Inferior parietal cortex (tissue), 1 donor: ENCODE data around the gene TMEM8B.
"Not testable (repeated sequence)": the region's sequence is repeated elsewhere in the genome, so short reads cannot be mapped to it uniquely, and the experiment has no call there.

ENCODE experiments used
- DNase-seq: peaks from one replicate; pipeline ENCODE4 v3.0.0-alpha.2; 2016; ENCODE audit errors: extremely low spot score

TMEM8B gene

DNA sequence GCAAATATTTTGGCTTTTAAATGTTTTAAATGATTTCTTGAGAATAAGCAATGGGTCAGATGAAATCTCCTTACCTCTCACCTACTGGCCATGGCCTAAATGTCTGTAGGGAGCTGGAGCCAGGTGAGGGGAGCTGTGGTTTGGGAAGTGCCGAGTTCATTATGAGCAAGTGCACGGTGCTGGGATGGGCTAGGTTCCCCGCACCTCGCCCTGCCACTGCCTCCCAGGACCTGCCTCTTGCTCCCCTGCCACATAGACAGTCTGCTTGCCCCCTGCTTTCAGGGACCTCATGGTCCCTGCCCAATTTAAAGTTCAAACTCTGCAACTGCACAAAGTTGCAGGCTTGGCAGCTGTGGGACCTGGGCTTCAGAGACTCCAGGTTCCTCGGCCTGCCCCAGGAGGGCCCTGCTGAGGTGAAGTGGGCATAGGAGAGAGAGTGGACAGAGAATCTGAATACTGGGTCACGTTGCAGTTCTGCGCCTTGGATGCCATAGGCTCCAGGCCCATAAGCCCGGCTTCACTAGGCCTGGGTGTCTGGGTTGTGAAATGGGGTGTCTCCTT, 35.7 kb downstream of the TMEM8B start:
- DNase-seq = no peak

DNA sequence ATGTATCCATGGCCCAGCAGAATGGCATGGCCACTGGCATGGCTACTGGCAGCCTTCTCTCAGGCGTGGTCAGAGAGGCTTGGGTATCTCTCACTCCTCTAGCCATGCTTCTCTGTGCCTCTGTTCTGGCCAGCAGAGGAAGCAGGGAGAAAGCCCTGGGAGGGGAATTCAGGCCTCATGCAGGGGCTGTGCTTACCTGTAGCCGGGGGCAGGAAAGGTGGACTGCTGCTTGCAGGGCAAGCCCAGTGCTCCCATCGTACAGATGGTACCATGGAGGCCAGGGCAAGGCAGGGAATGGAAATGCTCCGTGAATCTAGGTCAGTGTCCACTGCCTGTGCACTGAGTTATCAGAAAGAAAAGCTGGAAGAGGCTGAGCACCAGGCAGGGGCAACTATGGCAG, 38.5 kb downstream of the TMEM8B start:
- no peak for DNase-seq

DNA sequence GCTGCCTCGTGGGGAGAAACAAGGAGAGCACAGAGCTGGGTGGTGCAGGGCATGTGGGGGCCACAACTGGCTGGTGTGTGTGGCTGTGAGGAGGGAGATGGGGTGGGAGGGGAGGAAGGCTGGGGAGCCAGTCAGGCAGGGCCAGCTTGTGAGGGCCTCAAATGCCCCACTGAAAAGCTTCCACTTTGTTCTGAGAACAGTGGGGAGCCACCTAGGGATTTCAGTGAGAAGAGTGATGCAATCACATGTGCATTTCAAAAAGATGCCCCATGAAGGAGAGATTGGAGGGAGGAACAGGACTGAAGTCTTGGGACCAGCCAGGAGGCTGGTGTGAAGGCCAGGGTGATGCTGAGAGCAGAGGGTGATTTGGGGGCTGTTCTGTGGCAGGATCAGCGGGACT, 39.9 kb downstream of the TMEM8B start:
- DNase-seq = no peak

DNA sequence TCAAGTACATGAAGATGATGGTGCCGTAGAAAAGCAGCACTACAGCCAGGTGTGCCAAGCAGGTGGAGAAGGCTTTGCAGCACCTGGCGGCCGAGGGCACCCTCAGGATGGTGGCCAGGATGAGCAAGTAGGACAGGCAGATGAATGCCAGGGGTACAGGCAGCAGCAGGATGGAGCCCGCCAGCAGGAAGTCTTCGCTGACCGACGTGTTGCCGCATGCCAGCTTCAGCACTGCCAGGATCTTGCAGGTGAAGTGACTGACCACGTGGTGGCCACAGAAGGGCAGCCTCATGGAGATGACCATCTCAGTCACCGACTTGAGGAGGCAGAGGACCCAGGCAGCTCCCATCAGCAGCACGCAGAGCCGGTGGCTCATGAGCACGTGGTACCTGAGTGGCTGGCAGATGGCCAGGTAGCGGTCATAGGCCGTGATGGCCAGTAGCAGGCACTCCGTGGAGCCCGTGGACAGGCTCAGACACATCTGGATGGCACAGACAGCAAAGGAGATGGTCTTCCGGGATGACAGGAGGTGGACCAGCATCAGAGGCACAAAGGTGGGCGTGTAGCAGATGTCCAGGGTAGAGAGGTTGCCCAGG, 40.7 kb downstream of the TMEM8B start:
- DNase-seq = no peak

DNA sequence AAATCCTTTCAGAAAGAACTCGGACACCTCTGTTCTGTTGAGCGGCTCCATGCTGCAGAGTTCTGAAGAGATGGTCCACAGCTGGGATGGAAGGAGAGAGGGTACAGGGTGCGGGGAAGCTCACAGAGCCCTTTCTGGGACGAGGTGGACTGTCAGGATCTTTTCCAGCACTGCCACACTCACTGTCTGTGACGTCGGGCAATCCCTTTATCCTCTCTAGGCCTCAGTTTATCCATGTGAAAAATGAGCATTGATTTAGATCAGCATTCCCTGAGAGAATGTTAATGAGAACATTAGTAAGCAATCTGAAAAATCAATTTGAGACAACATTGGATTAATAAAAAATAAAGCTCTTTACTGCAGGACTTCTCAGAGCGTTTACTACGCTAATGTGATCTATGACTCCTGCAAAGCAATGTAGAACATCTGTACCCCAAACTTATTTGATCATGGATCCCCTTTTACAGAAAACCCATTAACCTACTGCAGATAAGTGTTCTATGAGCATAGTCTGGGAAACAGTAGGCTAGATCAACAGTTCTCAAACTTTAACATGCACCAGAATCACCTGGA, 41.4 kb downstream of the TMEM8B start, which contains the start of gene OR13J1:
Gene OR13J1, minus strand, starts transcription at position 51 of the 573 bp plus-strand sequence. Its CDS starts 0 bp downstream, at position 51.
- no peak for DNase-seq

DNA sequence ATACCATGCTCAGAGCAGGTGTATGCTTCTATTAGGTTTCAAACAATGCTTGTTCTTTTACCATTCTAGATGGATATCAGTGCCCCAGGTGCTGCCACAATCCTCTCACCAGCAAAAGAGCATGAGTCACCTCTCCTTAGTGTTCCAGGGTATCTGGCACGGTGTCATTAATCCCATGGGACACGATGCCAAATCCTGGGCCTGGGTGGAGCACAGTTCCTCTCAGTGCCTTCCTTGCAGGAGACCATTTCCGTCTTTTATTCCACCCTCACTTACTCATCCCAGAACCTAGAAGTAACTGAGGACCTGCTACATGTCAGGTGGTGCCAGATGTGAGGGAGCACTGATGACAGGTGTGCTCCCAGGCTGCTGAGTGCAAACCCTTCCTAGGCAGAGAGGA, 42.5 kb downstream of the TMEM8B start:
- no peak for DNase-seq

DNA sequence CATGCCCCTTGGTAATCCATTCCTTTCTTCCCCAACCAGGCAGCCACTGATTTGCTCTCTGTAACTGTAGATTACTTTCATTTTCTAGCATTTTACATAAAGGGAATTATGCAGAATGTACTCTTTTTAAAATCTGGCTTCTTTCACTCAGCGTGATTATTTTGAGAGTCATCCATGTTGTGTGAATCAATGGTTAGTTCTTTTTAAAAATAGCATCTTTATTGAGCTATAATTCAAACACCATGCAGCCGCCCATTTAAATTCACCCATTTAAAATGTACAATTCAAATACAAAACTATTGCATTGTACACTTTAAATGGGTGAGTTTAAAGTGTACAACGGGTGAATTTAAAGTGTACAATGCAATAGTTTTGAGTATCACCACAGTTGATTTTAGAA, 43.5 kb downstream of the TMEM8B start:
- no peak for DNase-seq

DNA sequence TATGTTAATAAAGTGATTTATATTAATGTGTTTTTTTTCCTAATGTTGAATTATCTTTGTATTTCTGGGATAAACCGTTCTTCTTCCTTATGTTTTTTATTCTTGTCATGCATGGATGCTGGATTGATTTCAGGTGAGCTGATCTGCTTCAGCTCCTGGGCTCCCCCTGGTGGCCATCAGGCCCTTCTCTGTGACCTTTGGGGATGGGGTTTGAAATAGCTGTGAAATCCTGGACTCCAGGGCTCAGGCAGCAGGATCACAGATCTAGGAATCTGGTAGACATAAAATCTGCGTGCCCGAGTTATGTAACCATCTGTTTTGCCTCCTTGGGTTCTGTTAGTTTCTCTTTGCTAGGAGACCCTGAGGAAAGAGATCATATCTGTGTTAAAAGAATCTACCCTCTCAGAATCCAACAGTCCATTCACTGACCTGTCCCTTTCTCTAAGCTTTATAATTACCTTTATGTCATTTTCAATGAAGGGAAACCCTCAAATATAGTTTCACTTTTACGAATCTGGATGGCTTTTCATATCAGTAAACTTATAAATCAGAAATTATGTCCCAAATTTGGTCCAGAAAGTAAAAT, 53.3 kb downstream of the TMEM8B start:
- DNase-seq = peak; percentile 89

DNA sequence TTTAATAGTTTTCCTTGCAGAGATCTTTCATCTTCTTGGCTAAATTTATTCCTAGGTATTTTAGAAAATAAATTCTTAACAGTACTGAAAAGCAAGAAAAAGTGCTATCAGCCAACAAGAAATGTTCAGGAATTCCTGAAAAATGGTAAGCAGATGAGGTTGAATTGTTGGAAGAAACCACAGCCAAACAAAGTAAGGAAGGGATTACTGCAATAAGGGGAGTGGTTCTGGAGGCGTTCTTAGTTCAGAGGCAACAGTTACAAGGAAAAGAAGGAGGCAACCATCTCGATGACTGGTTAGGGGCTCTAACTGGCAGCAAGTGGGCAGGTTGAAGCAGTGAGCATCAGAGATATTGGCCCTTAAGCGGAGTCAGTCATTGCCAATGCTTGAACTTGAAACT, 54.0 kb downstream of the TMEM8B start:
- DNase-seq = no peak

DNA sequence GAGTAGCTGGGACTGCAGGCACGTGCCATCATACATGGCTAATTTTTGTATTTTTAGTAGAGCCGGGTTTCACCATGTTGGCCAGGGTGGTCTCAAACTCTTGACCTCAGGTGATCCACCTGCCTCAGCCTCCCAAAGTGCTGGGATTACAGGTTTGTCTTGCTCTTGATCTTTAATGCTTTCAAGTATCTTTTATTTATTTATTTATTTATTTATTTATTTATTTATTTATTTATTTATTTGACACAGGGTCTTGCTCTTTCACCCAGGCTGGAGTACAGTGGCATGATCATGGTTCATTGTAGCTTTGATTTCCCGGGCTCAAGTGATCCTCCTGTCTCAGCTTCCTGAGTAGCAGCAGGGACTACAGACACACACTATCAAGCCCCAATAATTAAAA, 55.9 kb downstream of the TMEM8B start:
- DNase-seq = not testable (repeated sequence)

DNA sequence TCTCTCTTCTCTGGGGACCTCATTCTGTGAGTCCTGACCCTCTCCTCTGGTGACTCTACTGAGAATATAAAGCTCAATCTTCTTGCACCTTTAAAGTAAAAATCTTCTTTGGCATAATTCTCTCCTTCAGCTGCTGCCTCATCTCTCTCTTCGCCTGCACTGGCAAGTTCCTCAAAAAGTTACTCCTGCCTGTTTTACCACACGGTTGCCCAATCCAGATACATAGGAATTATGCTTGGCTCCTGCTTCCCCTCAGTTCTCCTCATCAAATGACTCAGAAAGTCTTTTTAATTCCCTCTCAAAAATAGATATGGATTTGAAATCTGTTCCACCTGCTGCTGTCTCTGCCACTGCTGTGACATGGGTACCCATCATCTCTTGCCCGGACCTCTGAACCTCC, 62.6 kb downstream of the TMEM8B start:
- no peak for DNase-seq

DNA sequence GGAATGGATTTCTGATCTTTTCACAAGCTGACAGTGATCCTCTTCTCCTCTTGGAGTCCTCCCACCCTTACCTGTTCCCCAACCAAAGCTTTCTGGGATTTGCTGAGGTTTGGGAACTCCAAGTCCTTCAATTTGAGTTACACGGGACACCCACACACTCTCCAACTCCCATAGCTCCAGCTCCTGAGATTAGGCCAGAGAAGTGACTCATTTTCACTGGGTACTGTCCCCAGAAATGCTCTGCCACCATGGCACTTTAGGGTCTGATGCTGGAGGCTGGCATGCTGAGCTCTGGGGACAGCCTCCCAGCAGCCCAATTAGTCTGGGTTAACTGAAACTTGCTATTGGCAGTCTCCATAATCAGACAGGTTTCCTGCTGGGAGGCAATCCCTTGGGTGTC, 63.0 kb downstream of the TMEM8B start:
- DNase-seq = no peak

DNA sequence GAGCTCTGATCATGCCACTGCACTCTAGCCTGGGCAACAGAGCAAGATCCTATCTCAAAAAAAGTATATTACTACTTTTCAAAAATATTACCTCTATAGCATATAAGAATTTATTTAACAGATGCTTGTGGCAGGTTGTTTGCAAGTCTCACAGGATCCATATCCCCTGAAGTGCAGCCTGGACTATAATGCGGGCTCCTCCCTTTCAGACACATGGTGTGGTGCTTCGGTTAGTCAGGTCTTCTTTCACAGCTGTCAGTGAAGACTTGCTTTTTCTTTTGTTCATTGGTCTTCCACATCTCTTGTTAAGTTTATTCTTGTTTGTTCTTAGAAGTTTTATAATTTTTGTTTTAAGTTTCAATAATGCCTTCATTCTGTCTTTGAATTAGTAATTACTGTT, 67.5 kb downstream of the TMEM8B start:
- no peak for DNase-seq

DNA sequence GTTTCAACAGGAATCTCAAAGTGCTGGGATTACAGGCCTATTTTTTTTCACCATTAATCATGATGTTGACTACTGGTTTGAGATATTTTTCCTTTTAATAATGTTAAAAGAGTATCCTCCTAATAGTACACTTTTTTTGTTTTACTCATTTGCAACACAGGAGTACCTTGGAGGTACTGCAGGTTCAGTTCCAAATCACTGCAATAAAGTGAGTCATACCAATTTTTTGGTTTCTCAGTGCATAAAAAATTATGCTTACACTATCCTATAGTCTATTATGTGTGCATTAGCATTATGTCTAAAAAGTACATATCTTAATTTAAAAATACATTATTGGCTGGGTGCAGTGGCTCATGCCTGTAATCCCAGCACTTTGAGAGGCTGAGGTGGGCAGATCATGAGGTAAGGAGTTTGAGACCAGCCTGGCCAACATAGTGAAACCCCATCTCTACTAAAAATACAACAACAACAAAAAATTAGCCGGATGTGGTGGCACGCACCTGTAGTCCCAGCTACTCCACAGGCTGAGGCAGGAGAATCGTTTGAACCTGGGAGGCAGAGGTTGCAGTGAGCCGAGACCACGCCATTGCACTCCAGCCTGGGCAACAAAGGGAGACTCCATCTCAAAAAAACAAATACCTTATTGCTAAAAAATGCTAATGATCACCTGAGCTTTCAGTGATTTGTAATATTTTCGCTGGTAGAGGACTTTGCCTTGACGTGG, 68.5 kb downstream of the TMEM8B start:
- DNase-seq = not testable (repeated sequence)

DNA sequence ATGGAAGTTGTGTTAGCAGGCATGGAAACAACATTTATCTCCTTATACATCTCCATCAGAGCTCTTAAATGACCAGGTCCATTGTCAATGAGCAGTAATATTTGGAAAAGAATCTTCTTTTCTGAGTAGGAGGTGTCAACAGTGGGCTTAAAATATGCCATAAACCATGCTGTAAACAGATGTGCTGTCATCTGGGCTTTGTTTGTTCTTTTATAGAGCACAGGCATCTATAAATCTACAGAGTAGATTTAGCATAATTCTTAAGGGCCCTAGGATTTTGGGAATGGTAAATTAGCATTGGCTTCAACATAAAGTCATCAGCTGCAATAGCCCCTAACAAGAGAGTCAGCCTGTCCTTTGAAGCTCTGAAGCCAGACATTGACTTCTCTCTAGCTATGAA, 69.3 kb downstream of the TMEM8B start:
- no peak for DNase-seq

DNA sequence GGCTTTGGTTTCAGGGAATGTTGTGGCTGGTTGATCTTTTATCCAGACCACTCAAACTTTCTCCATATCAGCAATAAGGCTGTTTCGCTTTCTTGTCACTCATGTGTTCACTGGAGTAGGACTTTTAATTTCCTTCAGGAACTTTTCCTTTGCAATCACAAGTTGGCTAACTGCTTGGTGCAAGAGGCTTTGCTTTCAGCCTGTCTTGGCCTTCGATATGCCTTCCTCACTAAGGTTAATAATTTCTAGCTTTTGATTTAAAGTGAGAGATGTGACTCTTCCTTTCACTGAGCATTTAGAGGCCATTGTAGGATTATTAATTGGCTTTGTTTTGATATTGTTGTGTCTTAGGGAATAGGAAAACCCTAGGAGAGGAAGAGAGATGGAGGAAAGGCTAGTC, 70.0 kb downstream of the TMEM8B start:
- no peak for DNase-seq

DNA sequence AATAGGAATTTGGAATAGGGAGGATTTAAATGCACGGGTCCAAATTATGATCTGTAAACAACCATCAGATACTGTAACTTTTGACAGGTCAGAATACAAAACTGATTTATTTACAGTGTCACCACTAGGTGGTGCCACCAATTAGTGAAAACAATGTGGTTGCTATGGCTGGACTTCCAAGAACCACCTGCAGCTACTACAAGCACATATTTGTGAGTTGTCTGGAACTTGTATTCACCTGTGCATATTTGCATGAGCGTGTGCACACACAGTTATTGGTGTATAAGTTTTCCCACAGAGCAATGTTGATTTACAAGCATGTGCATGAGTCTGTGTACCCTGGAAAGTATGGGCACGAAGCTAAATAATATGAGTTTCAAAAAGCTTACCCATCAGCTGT, 74.0 kb downstream of the TMEM8B start:
- peak; percentile 71 for DNase-seq

DNA sequence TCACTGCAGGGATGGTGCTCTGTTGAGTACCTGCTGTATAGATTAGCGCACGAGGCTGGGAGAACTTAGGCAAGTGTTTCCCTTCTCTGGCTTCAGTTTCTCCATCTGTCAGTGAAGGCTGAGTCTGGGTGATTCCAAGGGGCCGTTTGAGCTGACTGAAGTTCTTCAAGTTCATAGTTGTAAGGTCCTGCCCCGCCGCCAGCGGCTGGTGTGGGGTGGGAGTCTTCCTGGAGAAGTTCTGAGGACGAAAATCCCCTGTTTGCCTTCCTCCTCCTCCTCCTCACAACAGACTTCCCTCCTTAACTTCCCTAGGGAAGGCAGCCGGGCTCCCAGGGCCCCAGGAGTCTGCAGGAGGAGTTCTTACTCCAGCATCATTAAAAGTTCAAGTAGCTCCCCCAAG, 75.3 kb downstream of the TMEM8B start:
- DNase-seq = no peak

DNA sequence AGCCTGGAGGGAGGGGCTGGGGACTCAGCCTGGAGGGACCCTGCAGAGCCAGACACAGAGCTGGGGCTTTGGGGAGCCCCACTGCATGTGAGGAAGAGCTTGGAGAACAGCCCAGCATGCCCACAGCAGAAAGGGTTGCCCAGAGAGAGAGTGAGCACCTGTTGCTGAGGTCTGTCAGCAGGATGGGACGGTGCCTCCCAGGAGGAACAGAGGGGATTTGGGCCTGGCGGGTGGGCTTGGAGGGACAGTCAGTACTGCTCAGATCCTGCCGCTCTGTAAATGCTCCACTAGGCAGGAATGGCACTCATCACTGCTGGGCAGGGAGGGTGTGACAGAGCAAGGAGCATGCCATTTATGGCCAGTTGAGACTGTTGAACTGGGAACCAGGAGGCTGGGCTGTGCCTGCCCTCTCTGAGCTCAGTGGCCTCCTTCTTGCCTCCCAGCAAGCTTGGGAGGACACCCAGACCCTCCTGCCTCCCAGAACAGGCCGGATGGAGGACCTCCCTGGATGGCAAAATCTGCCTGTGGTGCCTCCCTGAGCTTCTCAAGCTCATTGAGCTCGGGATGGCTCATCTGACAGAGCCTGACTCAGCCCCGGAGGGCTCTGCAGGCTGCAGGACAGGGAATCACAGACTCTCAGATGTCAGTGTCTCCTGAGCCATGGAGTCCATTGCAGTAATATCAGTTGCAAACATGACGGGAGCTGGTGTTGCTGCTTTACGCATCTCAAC, 76.2 kb downstream of the TMEM8B start:
- DNase-seq = no peak

DNA sequence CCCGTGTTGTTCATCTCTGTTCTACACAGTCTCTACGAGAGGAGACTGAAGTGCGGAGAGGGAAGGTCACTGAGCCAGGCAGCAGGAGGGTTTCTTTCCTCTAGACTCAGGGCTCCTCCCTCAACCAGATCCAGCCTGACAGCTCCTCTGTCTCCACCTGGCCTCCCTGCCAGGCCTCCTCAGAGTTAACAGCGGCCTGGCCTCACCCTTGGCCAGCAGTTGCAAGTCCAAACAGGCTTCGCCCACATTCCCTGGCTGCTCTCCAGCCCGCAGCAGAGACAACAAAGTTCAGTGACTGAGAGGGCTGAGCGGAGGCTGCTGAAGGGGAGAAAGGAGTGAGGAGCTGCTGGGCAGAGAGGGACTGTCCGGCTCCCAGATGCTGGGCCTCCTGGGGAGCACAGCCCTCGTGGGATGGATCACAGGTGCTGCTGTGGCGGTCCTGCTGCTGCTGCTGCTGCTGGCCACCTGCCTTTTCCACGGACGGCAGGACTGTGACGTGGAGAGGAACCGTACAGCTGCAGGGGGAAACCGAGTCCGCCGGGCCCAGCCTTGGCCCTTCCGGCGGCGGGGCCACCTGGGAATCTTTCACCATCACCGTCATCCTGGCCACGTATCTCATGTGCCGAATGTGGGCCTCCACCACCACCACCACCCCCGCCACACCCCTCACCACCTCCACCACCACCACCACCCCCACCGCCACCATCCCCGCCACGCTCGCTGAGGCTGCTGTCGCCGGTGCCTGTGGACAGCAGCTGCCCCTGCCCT, 77.1 kb downstream of the TMEM8B start, which contains the start of gene HRCT1:
Gene HRCT1, plus strand, starts transcription at position 291 of the 768 bp plus-strand sequence. Its CDS starts 86 bp downstream, at position 377.
- no peak for DNase-seq
